Activated naive CD4-positive, alpha-beta T cell treated with anti-CD3 and anti-CD28 coated beads, Interleukin-2, amount 10 ng/mL, durations not matched to agents 7 days and 5 days (primary cell): Measurements from ENCODE around the gene PTBP2.

Experiments
- CTCF ChIA-PET: fragments of 350-600 bp; sonication (Branson Sonifier 250); formaldehyde crosslinking; loops from one replicate; lab custom pipeline; 2021; ENCODE audit warnings: antibody characterized with exemption; lab: Charles Lee
- DNase-seq: peaks from one replicate; pipeline ENCODE4 v3.0.0-alpha.2; 2020
- H3K27ac Mint-ChIP-seq: one replicate; pipeline ENCODE4 v1.8.0; 2021; ENCODE audit warnings: mild to moderate bottlenecking, moderate library complexity, mixed read lengths
- H3K27me3 Mint-ChIP-seq: one replicate; pipeline ENCODE4 v1.8.0; 2021; ENCODE audit warnings: mild to moderate bottlenecking, mixed read lengths
- H3K36me3 Mint-ChIP-seq: one replicate; pipeline ENCODE4 v1.8.0; 2021; ENCODE audit warnings: mixed read lengths
- H3K4me1 Mint-ChIP-seq: one replicate; pipeline ENCODE4 v1.8.0; 2021; ENCODE audit warnings: mixed read lengths
- H3K4me3 Mint-ChIP-seq: one replicate; pipeline ENCODE4 v1.8.0; 2021; ENCODE audit warnings: mild to moderate bottlenecking, moderate library complexity, mixed read lengths
- H3K9me3 Mint-ChIP-seq: one replicate; pipeline ENCODE4 v1.8.0; 2021; ENCODE audit warnings: mixed read lengths

Gene PTBP2

GRCh38 chr1:96820107-96820506 lies 98.5 kb downstream of the PTBP2 start:
- Mint-ChIP-seq H3K4me3 (no peak overlapping the region), H3K4me1 (no peaks in the 10 kb centered on the region), H3K9me3 (no peaks in the 10 kb centered on the region), H3K27me3 (no peaks in the 10 kb centered on the region), H3K36me3 (peaks cover 14% of the 10 kb centered on the region), H3K27ac (no peak overlapping the region)
- DNase-seq: no peak
- CTCF ChIA-PET: interaction anchor here (0.7 kb wide), 1 partner anchor 780 kb away, joined by 3 read pairs; no protein-coding TSS in a partner anchor

DNA sequence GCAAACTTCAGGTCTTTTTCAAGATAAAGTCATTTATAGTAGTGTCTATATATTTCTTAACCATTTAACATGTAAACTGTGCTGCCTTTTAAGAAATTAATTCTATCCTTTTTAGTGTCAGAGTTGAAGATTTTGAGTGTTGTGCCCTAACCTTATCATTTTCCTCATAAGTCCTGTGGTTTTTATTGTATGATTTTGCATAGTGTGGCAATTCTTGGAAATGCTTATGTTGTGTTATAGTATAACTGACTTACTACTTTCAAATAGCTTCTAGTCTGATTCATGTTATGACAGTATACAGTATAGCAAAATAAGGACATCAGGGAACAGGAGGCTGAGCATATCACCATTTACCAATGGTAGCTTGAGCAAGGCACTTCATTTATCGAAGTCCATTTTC lies 99.1 kb downstream of the PTBP2 start:
- H3K36me3 Mint-ChIP-seq: peaks cover 13% of the 10 kb centered on the region
- CTCF ChIA-PET: interaction anchor here (0.7 kb wide), 1 partner anchor 780 kb away, joined by 3 read pairs; no protein-coding TSS in a partner anchor
- H3K27me3 Mint-ChIP-seq: no peaks in the 10 kb centered on the region
- no peak overlapping the region for H3K4me3 Mint-ChIP-seq
- no peaks in the 10 kb centered on the region for H3K9me3 Mint-ChIP-seq
- DNase-seq: no peak
- no peaks in the 10 kb centered on the region for H3K4me1 Mint-ChIP-seq
- H3K27ac Mint-ChIP-seq: no peak overlapping the region

DNA sequence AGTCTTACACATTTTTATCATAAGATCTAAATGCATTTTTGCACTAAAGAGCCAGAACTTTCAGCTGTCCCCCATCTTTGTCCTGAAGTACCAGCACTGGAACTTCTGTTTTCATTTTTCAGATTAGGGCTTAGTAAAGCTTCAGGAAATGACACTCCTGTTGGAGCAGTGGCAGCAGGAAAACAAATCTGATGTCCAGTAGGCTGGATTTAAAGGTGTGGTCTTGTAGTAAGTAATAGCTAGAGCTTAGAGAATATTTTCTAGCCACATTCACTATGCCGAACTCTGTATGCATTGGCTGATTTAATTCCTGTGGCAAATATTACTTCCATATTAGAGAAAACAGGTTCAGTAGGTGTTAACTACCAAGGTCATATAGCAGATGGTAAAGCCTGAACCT lies 103.6 kb downstream of the PTBP2 start:
- DNase-seq: no peak
- H3K9me3 Mint-ChIP-seq: no peaks in the 10 kb centered on the region
- H3K4me3 Mint-ChIP-seq: no peak overlapping the region
- peaks cover 13% of the 10 kb centered on the region for H3K36me3 Mint-ChIP-seq
- CTCF ChIA-PET: interaction anchor here (0.8 kb wide), 1 partner anchor 17 kb away, joined by 3 read pairs; no protein-coding TSS in a partner anchor
- H3K4me1 Mint-ChIP-seq: no peaks in the 10 kb centered on the region
- H3K27me3 Mint-ChIP-seq: no peaks in the 10 kb centered on the region
- no peak overlapping the region for H3K27ac Mint-ChIP-seq

GRCh38 chr1:96825950-96826576 lies 104.5 kb downstream of the PTBP2 start:
- H3K27ac Mint-ChIP-seq: no peak overlapping the region
- H3K36me3 Mint-ChIP-seq: peaks cover 8% of the 10 kb centered on the region
- no peak overlapping the region for H3K4me3 Mint-ChIP-seq
- H3K27me3 Mint-ChIP-seq: no peaks in the 10 kb centered on the region
- CTCF ChIA-PET: no interaction called here
- DNase-seq: no peak
- no peaks in the 10 kb centered on the region for H3K9me3 Mint-ChIP-seq
- H3K4me1 Mint-ChIP-seq: no peaks in the 10 kb centered on the region

DNA sequence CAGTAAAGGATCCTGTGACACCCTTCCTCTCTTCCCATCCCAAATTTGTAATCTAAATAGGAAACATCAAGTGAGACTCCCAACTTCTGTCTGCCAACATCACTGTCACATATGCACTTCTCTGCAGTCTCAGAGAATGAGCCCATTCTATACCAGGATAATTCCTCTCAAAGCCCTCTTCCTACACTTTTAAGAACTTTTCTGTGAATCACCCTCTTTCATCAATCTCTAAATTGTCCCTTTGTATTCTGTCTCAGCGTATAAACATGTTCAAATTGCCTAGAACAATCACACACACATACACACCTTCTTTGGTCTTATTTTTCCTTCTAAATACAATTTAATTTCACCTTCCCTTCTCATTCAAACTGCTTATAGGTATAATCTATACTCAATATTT lies 111.8 kb downstream of the PTBP2 start:
- no peak for DNase-seq
- Mint-ChIP-seq H3K36me3 (no peaks in the 10 kb centered on the region), H3K27ac (no peak overlapping the region), H3K9me3 (no peaks in the 10 kb centered on the region), H3K27me3 (no peaks in the 10 kb centered on the region), H3K4me1 (no peaks in the 10 kb centered on the region), H3K4me3 (no peak overlapping the region)
- CTCF ChIA-PET: no interaction called here

GRCh38 chr1:96834986-96835385 lies 113.4 kb downstream of the PTBP2 start:
- H3K27me3 Mint-ChIP-seq: no peaks in the 10 kb centered on the region
- H3K27ac Mint-ChIP-seq: no peak overlapping the region
- no peaks in the 10 kb centered on the region for H3K4me1 Mint-ChIP-seq
- no peaks in the 10 kb centered on the region for H3K9me3 Mint-ChIP-seq
- DNase-seq: no peak
- no peaks in the 10 kb centered on the region for H3K36me3 Mint-ChIP-seq
- CTCF ChIA-PET: no interaction called here
- no peak overlapping the region for H3K4me3 Mint-ChIP-seq

DNA sequence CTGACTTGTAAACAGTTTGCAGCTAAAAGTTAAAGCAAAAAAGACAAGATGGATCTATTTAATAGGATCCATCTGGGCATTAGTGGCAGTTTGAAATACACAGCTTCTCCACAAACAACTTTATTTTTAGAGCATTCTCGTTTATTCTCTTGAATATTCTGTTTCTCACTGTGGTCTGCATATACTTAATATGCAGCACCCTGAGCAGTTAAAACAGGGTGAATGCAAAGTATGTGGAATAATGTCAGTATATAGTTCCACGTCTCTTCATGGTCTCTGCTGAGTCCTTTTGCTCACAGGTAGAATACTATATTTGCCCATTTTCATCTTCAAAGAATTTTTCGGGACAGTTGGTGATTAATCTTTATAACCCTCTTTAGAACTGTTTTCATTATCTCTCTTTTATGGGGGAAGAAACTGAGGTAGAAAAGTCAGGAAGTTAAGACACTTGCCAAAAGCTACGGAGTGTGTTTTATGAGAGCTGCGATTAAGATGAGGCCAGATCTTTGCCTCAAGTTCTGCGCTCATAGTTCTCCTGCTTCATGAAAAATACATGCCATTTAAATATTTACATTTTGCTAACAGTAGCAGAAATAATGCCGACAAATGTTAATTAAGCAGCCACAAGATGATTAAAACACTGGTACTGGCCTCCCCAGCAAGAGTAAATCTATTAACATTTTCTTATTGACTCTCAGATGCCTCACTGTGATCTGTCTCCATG lies 115.6 kb downstream of the PTBP2 start:
- Mint-ChIP-seq H3K27ac (no peak overlapping the region), H3K9me3 (no peaks in the 10 kb centered on the region), H3K27me3 (no peaks in the 10 kb centered on the region), H3K4me3 (no peak overlapping the region), H3K4me1 (no peaks in the 10 kb centered on the region), H3K36me3 (no peaks in the 10 kb centered on the region)
- DNase-seq: no peak
- CTCF ChIA-PET: no interaction called here

GRCh38 chr1:96837781-96838216 lies 116.2 kb downstream of the PTBP2 start:
- no peaks in the 10 kb centered on the region for H3K27me3 Mint-ChIP-seq
- H3K4me3 Mint-ChIP-seq: no peak overlapping the region
- no peak overlapping the region for H3K27ac Mint-ChIP-seq
- H3K36me3 Mint-ChIP-seq: no peaks in the 10 kb centered on the region
- no peak for DNase-seq
- no peaks in the 10 kb centered on the region for H3K9me3 Mint-ChIP-seq
- H3K4me1 Mint-ChIP-seq: no peaks in the 10 kb centered on the region
- CTCF ChIA-PET: no interaction called here

GRCh38 chr1:96840396-96840795 lies 118.8 kb downstream of the PTBP2 start:
- Mint-ChIP-seq H3K4me3 (no peak overlapping the region), H3K9me3 (no peaks in the 10 kb centered on the region), H3K27ac (no peak overlapping the region), H3K36me3 (no peaks in the 10 kb centered on the region), H3K27me3 (no peaks in the 10 kb centered on the region), H3K4me1 (no peaks in the 10 kb centered on the region)
- DNase-seq: no peak
- CTCF ChIA-PET: no interaction called here

- H3K4me1 Mint-ChIP-seq: no peaks in the 10 kb centered on the region
- CTCF ChIA-PET: interaction anchor here (0.6 kb wide), 1 partner anchor 17 kb away, joined by 3 read pairs; no protein-coding TSS in a partner anchor
- DNase-seq: no peak
- H3K9me3 Mint-ChIP-seq: no peaks in the 10 kb centered on the region
- H3K27me3 Mint-ChIP-seq: no peaks in the 10 kb centered on the region
- no peaks in the 10 kb centered on the region for H3K36me3 Mint-ChIP-seq
- H3K27ac Mint-ChIP-seq: no peak overlapping the region
- no peak overlapping the region for H3K4me3 Mint-ChIP-seq
These were observed 120.6 kb downstream of the PTBP2 start for GRCh38 chr1:96842215-96842614.

DNA sequence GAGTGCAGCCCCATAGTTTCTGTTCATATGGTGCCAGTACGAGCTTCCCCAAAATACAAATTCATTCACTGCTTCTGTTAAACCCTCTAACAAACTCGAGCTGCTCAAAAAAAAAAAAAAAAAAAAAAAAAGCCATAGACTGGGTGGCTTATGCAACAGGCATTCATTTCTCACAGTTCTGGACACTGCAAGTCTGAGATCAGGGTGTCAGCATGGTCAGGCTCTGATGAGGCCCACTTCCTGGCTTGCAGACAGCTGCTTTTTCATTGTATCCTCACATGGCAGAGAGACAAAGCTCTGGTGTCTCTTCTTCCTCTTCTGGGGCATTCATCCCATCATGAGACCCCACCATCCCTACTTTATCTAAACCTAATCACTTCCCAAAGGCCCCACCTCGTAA lies 121.6 kb downstream of the PTBP2 start:
- Mint-ChIP-seq H3K4me1 (no peaks in the 10 kb centered on the region), H3K36me3 (no peaks in the 10 kb centered on the region), H3K27me3 (no peaks in the 10 kb centered on the region), H3K9me3 (no peaks in the 10 kb centered on the region), H3K27ac (no peak overlapping the region), H3K4me3 (no peak overlapping the region)
- CTCF ChIA-PET: interaction anchor here (1.3 kb wide), 1 partner anchor 607 kb away, joined by 5 read pairs; no protein-coding TSS in a partner anchor
- no peak for DNase-seq

DNA sequence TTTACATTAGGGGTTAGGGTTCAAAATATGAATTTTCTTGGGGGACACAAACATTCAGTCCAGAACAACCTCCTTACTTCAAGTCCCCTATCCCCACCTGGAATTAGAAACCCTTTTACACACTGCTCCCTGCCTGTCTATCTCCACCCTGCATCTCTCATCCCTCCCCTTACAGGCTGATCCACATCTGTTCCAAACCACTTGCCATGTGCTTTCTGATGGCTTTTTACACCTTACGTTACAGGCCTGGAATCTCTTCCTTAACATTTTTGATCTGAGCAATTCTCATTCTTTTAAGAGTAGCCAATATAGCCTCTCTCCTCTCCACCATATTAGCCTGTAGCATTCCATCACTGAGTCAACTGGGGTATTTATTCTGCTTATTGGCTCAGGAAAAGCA lies 122.0 kb downstream of the PTBP2 start:
- Mint-ChIP-seq H3K9me3 (no peaks in the 10 kb centered on the region), H3K27me3 (no peaks in the 10 kb centered on the region), H3K4me3 (no peak overlapping the region), H3K27ac (no peak overlapping the region), H3K36me3 (no peaks in the 10 kb centered on the region), H3K4me1 (no peaks in the 10 kb centered on the region)
- no peak for DNase-seq
- CTCF ChIA-PET: interaction anchor here (1.3 kb wide), 1 partner anchor 607 kb away, joined by 5 read pairs; no protein-coding TSS in a partner anchor

- no peak overlapping the region for H3K27ac Mint-ChIP-seq
- H3K36me3 Mint-ChIP-seq: no peaks in the 10 kb centered on the region
- DNase-seq: peak; percentile 61
- no peaks in the 10 kb centered on the region for H3K9me3 Mint-ChIP-seq
- no peaks in the 10 kb centered on the region for H3K4me1 Mint-ChIP-seq
- no peaks in the 10 kb centered on the region for H3K27me3 Mint-ChIP-seq
- H3K4me3 Mint-ChIP-seq: no peak overlapping the region
- CTCF ChIA-PET: interaction anchor here (0.8 to 1.1 kb wide), 2 partner anchors 609 to 617 kb away, joined by 3 read pairs; no protein-coding TSS in a partner anchor
These were observed 123.9 kb downstream of the PTBP2 start for GRCh38 chr1:96845464-96845863.

DNA sequence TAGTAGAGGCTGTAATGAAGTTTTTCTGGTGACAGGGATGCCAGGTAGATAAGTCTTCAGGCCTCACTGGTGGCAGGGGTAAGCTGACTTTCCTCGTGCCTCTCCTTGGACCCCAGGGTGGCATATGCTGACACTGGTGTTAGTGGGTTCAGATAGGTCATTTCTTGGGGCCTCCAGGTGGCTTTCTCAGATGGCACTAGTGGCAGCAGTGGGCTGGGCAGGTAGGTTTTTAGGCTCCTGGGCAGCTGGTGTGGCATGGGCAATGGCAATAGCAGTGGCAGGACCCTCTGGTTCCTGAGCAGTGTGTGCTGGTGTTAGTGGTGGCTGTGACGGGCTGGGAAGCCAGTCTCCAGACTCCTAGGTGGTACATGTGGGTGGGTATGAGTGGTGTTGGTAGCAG lies 140.3 kb downstream of the PTBP2 start:
- Mint-ChIP-seq H3K27ac (no peak overlapping the region), H3K4me1 (no peaks in the 10 kb centered on the region), H3K4me3 (no peak overlapping the region), H3K27me3 (no peaks in the 10 kb centered on the region), H3K9me3 (no peaks in the 10 kb centered on the region), H3K36me3 (no peaks in the 10 kb centered on the region)
- DNase-seq: no peak
- CTCF ChIA-PET: no interaction called here

DNA sequence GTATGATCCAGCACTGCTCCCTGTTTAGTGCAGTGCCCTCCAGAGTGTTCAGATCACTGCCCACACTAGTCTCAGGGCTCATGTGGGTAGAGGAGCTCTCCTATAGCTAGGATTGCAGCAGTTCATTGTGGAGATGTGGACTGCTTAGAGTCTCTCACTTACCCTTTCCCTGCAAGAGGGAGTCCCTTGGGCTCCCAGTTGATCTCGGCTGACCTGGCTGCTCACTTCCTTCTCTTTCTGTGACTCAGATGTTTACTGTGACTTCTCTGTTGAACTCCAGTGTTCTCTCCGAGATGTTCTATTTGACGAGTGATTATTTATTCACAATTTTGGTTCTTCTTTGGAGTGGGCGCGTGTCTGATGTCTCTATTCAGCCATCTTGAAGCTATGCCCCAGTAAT lies 141.9 kb downstream of the PTBP2 start:
- Mint-ChIP-seq H3K36me3 (no peaks in the 10 kb centered on the region), H3K4me3 (no peak overlapping the region), H3K27me3 (no peaks in the 10 kb centered on the region), H3K9me3 (no peaks in the 10 kb centered on the region), H3K4me1 (no peaks in the 10 kb centered on the region), H3K27ac (no peak overlapping the region)
- CTCF ChIA-PET: no interaction called here
- no peak for DNase-seq
